HCT116 (cell line): Measurements from ENCODE around the gene CHST14. TPM values are rescaled to one million over a fixed set of nuclear protein-coding genes. Genes with fewer than 3 reads are reported as not detected.

Experiments
- ATAC-seq: fragments of 200-7000 bp; cut with Tn5 transposase; 2 replicates; pipeline ENCODE4 v1.9.1; 2020; ENCODE audit warnings: mild to moderate bottlenecking, moderate library complexity
- BruUV-seq: library from RNA; stranded (reverse); fragments of 400-500 nt; replicated peaks from 2 replicates; lab custom pipeline; 2021; lab: Mats Ljungman, UMichigan
- CTCF ChIA-PET: fragments of 300-600 bp; sonication (Branson Sonifier 250); formaldehyde crosslinking; loops from one replicate; lab custom pipeline; 2021; ENCODE audit warnings: antibody characterized with exemption; lab: Charles Lee
- POLR2A ChIA-PET: fragments of 300-600, 350-600 bp; sonication (Branson Sonifier 250); formaldehyde crosslinking; loops from one replicate; lab custom pipeline; 2021; ENCODE audit warnings: antibody characterized with exemption; lab: Charles Lee
- RAD21 ChIA-PET, 2 experiments: fragments of 300-600 bp; sonication (Branson Sonifier 250); formaldehyde crosslinking; loops; one replicate each; lab custom pipeline; 2023; ENCODE audit warnings: low total read pairs in 2 of 2; ENCODE audit not compliant: uncharacterized antibody in 2 of 2, unreplicated experiment in 2 of 2, low non-redundant PET in 1 of 2; lab: Charles Lee
- DNase-seq: peaks from one replicate; pipeline ENCODE4 v3.0.0-alpha.2; 2010; ENCODE audit warnings: low read depth, low spot score
- H2AFZ ChIP-seq: fragments of 200-600 bp; shearing (Covaris generic), sonication (generic); 2 replicates; pipeline ENCODE4 v1.6.1; 2017; ENCODE audit warnings: low read depth, mixed run types, mixed read lengths, antibody characterized with exemption, low read length; ENCODE audit not compliant: poor library complexity, severe bottlenecking
- H3K27ac ChIP-seq: 2 replicates; pipeline ENCODE4 v1.5.1; 2012; ENCODE audit warnings: low read depth, low read length
- H3K27me3 ChIP-seq: fragments of 200-600 bp; sonication (generic); 2 replicates; pipeline ENCODE4 v1.6.1; 2016; ENCODE audit warnings: mixed run types, low read length, mixed read lengths; ENCODE audit not compliant: insufficient read depth
- H3K36me3 ChIP-seq, 2 experiments: fragments of 200-500 bp in 1 of 2; fragments of 200-600 bp in 1 of 2; sonication (Bioruptor generic) in 1 of 2; sonication (generic) in 1 of 2; 2 replicates each; pipeline versions ENCODE4 v1.5.1 to v1.6.1; 2014 to 2016; ENCODE audit warnings: low read length in 2 of 2, inconsistent platforms in 1 of 2, mixed read lengths in 1 of 2, mixed run types in 1 of 2; ENCODE audit not compliant: insufficient read depth in 2 of 2, control insufficient read depth in 1 of 2
- H3K4me1 ChIP-seq, 2 experiments: fragments of 200-600 bp in 1 of 2; sonication (generic) in 1 of 2; 2 replicates each; pipeline versions ENCODE4 v1.5.1 to v1.6.1; 2012 to 2017; ENCODE audit warnings: low read length in 2 of 2, inconsistent platforms in 1 of 2, mild to moderate bottlenecking in 1 of 2, mixed read lengths in 1 of 2, mixed run types in 1 of 2, moderate library complexity in 1 of 2; ENCODE audit not compliant: insufficient read depth in 2 of 2, control insufficient read depth in 1 of 2
- H3K4me2 ChIP-seq: fragments of 200-600 bp; sonication (generic); 2 replicates; pipeline ENCODE4 v1.6.1; 2017; ENCODE audit warnings: mixed run types, low read length, mixed read lengths
- H3K4me3 ChIP-seq, 2 experiments: fragments of 200-600 bp in 1 of 2; sonication (generic) in 1 of 2; replicated peaks in 1 of 2; 2 replicates each; pipeline ENCODE4 v1.5.1; 2011 to 2016; ENCODE audit warnings: low read length in 2 of 2, control low read depth in 1 of 2, low read depth in 1 of 2, mild to moderate bottlenecking in 1 of 2, mixed read lengths in 1 of 2, mixed run types in 1 of 2
- H3K79me2 ChIP-seq: fragments of 200-600 bp; sonication (generic); 2 replicates; pipeline ENCODE4 v1.6.1; 2017; ENCODE audit warnings: mild to moderate bottlenecking, mixed run types, low read length, moderate library complexity, mixed read lengths; ENCODE audit not compliant: insufficient read depth
- H3K9ac ChIP-seq: fragments of 200-600 bp; sonication (generic); 2 replicates; pipeline ENCODE4 v1.6.1; 2016; ENCODE audit warnings: low read length, mixed read lengths
- H3K9me2 ChIP-seq: fragments of 200-600 bp; sonication (generic), shearing (Covaris generic); 2 replicates; pipeline ENCODE4 v1.6.1; 2017; ENCODE audit warnings: mixed run types, mild to moderate bottlenecking, moderate library complexity; ENCODE audit not compliant: insufficient read depth
- H3K9me3 ChIP-seq, 2 experiments: fragments of 200-500 bp in 1 of 2; fragments of 200-600 bp in 1 of 2; sonication (Bioruptor generic) in 1 of 2; sonication (generic) in 1 of 2; 2 replicates each; pipeline ENCODE4 v1.6.1; 2014 to 2017; ENCODE audit warnings: low read length in 2 of 2, mixed read lengths in 2 of 2, inconsistent platforms in 1 of 2, low read depth in 1 of 2, mild to moderate bottlenecking in 1 of 2, mixed run types in 1 of 2, moderate library complexity in 1 of 2; ENCODE audit not compliant: control insufficient read depth in 1 of 2, insufficient read depth in 1 of 2
- H4K20me1 ChIP-seq: fragments of 200-600 bp; sonication (generic), shearing (Covaris generic); 2 replicates; pipeline ENCODE4 v1.6.1; 2017; ENCODE audit warnings: mixed run types, mild to moderate bottlenecking, moderate library complexity; ENCODE audit not compliant: insufficient read depth
- CBX3 ChIP-seq: IDR thresholded peaks from 2 replicates; pipeline ENCODE4 v1.6.1; 2012; ENCODE audit warnings: low read depth
- CEBPB ChIP-seq: IDR thresholded peaks from 2 replicates; pipeline ENCODE4 v1.6.1; 2012; ENCODE audit warnings: low read depth
- ELF1 ChIP-seq: IDR thresholded peaks from 2 replicates; pipeline ENCODE4 v1.6.1; 2012; ENCODE audit warnings: low read depth, borderline replicate concordance
- EZH2 ChIP-seq: fragments of 200-600 bp; sonication (generic); IDR thresholded peaks from 2 replicates; pipeline ENCODE4 v1.6.1; 2017; ENCODE audit warnings: antibody characterized with exemption, mixed run types
- FOSL1 ChIP-seq: IDR thresholded peaks from 2 replicates; pipeline ENCODE4 v1.6.1; 2012; ENCODE audit warnings: low read depth
- JUND ChIP-seq: IDR thresholded peaks from 2 replicates; pipeline ENCODE4 v1.6.1; 2012
- POLR2A ChIP-seq: IDR thresholded peaks from 2 replicates; pipeline ENCODE4 v1.7.0; 2011; ENCODE audit warnings: borderline replicate concordance; ENCODE audit not compliant: insufficient read depth, insufficient read length; ENCODE audit errors: extremely low read depth
- POLR2AphosphoS5 ChIP-seq: IDR thresholded peaks from 2 replicates; pipeline ENCODE4 v1.6.1; 2011; ENCODE audit warnings: mild to moderate bottlenecking, low read depth, low read length, moderate library complexity
- SRF ChIP-seq: IDR thresholded peaks from 2 replicates; pipeline ENCODE4 v1.6.1; 2012; ENCODE audit warnings: low read depth
- TCF7L2 ChIP-seq: IDR thresholded peaks from 2 replicates; pipeline ENCODE4 v1.7.0; 2011; ENCODE audit warnings: borderline replicate concordance, inconsistent platforms; ENCODE audit not compliant: insufficient read depth, insufficient read length; ENCODE audit errors: extremely low read depth
- YY1 ChIP-seq: IDR thresholded peaks from 2 replicates; pipeline ENCODE4 v1.6.1; 2011; ENCODE audit warnings: low read length, low read depth, moderate library complexity, mild to moderate bottlenecking; ENCODE audit not compliant: insufficient replicate concordance; ENCODE audit errors: extremely low read depth
- ZNF274 ChIP-seq: fragments of 200-500 bp; sonication (Bioruptor generic); IDR thresholded peaks from 2 replicates; pipeline ENCODE4 v1.6.1; 2014; ENCODE audit warnings: mild to moderate bottlenecking, low read depth, low read length, inconsistent platforms
- intact Hi-C: fragments of 100-400 bp; cut with micrococcal nuclease; formaldehyde crosslinking; loops from 2 replicates; pipeline ENCODE4 v1.10.0; 2022
- total RNA-seq: library from RNA; stranded (reverse); gene quantifications from one replicate; pipeline ENCODE4 v1.2.1, GENCODE V29; 2021; ENCODE audit not compliant: unreplicated experiment
- TF ChIP-seq, protein P1 (sequence below): IDR thresholded peaks from 2 replicates; pipeline ENCODE4 v1.6.1; 2012
- TF ChIP-seq, protein P2 (sequence below): IDR thresholded peaks from 2 replicates; pipeline ENCODE4 v1.6.1; 2012
- TF ChIP-seq, protein P3 (sequence below): IDR thresholded peaks from 2 replicates; pipeline ENCODE4 v1.6.1; 2011; ENCODE audit warnings: mild to moderate bottlenecking, low read length, moderate library complexity; ENCODE audit not compliant: insufficient replicate concordance; ENCODE audit errors: extremely low read depth

The CHST14 gene
- total RNA-seq, 1 experiment from 2014 or later: 12.7 TPM

DNA sequence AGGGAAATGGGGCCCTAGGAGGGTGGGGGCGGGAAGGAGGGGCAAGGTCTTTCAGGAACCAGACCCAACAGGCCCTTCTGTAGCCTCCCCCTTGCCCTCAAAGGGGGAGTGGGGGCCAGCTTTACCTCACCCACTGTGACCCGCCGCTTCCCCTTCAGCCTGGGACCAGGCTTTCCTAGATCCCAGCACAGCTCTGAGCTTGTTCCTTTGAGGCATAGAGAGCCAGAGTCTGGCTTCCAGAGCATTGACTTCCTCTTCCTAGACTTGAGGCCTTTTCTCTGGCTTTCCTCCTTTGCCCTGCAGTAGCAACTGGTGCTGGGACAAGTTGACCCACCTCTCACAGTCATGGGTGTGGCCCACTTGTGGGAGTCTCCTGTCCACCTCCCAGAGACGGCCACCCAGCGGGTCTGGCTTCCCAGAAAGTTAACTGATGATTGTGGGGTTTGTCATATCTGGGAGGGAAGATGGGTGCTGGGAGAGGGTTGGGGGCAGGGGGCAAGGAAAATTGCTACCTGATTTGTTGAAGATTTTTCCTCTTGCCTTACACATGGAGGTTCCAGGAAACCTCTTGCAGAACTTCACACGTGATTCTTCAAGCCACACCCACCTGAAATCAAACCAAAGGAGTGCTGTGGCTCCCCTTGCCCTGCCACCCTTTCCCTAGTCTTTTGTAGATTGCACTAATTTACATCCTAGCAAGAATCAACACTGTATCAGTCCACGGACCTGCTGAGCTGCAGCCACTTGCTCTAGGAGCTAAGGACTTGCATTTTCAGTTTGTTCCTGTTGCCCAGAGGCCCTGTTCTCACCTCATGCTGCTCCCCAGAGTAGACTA is 4.1 kb upstream of the CHST14 start:
- peaks cover 3 to 12% of the 10 kb centered on the region in 2 experiments for H3K4me1 ChIP-seq
- H3K9me2 ChIP-seq: no peaks in the 10 kb centered on the region
- H3K36me3 ChIP-seq: peaks cover 8 to 9% of the 10 kb centered on the region in 2 experiments; a peak in 3 of 4 replicates
- intact Hi-C loops: no loop called here
- no peaks in the 10 kb centered on the region for H3K9me3 ChIP-seq
- H3K27me3 ChIP-seq: no peaks in the 10 kb centered on the region
- ATAC-seq (no peak), DNase-seq (no peak)
- no peak overlapping the region for H3K4me3 ChIP-seq
- CTCF ChIA-PET: no interaction called here
- no peaks in the 10 kb centered on the region for H4K20me1 ChIP-seq
- BruUV-seq: no TSS peak
- RAD21 ChIA-PET: no interaction called here
- no peak overlapping the region for H3K9ac ChIP-seq
- no peak overlapping the region for H3K27ac ChIP-seq
- no peaks in the 10 kb centered on the region for H3K79me2 ChIP-seq
- TF ChIP-seq TCF7L2 (no peak), ZNF274 (no peak), POLR2A (no peak), FOSL1 (no peak), SRF (no peak)
- TF ChIP-seq, protein P1, sequence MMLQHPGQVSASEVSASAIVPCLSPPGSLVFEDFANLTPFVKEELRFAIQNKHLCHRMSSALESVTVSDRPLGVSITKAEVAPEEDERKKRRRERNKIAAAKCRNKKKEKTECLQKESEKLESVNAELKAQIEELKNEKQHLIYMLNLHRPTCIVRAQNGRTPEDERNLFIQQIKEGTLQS: no peak
- POLR2A ChIA-PET: no interaction called here
- H3K4me2 ChIP-seq: no peak overlapping the region
- no peak overlapping the region for H2AFZ ChIP-seq

DNA sequence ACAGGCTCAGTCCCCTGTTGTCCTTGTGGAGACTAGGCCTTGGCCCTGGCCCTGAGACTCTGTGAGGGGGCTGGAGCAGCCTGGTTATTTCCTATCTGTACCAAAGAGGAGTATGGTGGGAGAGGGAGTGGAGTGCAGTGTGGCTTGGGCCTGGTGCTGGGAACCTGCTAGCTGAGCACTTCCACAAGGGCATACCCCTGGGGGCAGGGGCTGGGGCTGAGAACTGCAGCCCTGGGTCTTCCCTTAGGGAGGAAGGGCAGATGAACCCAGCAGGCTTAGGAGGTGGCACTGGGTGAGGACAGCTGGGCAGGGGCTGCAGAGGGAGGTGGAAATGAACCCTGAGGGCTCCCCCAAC is 3.5 kb upstream of the CHST14 start:
- H3K27ac ChIP-seq: no peak overlapping the region
- no peak overlapping the region for H3K9ac ChIP-seq
- no peaks in the 10 kb centered on the region for H4K20me1 ChIP-seq
- H3K9me2 ChIP-seq: no peaks in the 10 kb centered on the region
- no peak overlapping the region for H3K4me2 ChIP-seq
- H2AFZ ChIP-seq: no peak overlapping the region
- BruUV-seq: no TSS peak
- no peak for ATAC-seq
- H3K79me2 ChIP-seq: peaks cover 3% of the 10 kb centered on the region; the same call in 1 of the 2 replicates
- no peaks in the 10 kb centered on the region for H3K9me3 ChIP-seq
- RAD21 ChIA-PET: no interaction called here
- POLR2A ChIA-PET: no interaction called here
- intact Hi-C loops: no loop called here
- DNase-seq: no peak
- H3K4me3 ChIP-seq: no peak overlapping the region
- H3K27me3 ChIP-seq: no peaks in the 10 kb centered on the region
- H3K4me1 ChIP-seq: peaks cover 9 to 18% of the 10 kb centered on the region in 2 experiments
- H3K36me3 ChIP-seq: peaks cover 8 to 9% of the 10 kb centered on the region in 2 experiments; a peak in 3 of 4 replicates
- CTCF ChIA-PET: no interaction called here
- TF ChIP-seq JUND (no peak), POLR2AphosphoS5 (no peak), TCF7L2 (no peak), POLR2A (no peak), SRF (no peak), EZH2 (no peak), CEBPB (no peak), YY1 (no peak), CBX3 (no peak), ELF1 (no peak)
- TF ChIP-seq, protein P2, sequence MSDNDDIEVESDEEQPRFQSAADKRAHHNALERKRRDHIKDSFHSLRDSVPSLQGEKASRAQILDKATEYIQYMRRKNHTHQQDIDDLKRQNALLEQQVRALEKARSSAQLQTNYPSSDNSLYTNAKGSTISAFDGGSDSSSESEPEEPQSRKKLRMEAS: no peak
- TF ChIP-seq, protein P3, sequence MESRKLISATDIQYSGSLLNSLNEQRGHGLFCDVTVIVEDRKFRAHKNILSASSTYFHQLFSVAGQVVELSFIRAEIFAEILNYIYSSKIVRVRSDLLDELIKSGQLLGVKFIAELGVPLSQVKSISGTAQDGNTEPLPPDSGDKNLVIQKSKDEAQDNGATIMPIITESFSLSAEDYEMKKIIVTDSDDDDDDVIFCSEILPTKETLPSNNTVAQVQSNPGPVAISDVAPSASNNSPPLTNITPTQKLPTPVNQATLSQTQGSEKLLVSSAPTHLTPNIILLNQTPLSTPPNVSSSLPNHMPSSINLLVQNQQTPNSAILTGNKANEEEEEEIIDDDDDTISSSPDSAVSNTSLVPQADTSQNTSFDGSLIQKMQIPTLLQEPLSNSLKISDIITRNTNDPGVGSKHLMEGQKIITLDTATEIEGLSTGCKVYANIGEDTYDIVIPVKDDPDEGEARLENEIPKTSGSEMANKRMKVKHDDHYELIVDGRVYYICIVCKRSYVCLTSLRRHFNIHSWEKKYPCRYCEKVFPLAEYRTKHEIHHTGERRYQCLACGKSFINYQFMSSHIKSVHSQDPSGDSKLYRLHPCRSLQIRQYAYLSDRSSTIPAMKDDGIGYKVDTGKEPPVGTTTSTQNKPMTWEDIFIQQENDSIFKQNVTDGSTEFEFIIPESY: no peak
